Neural crest cell (in vitro differentiated cells): ENCODE measurements around the gene MGST2. TPM values are rescaled to one million over a fixed set of nuclear protein-coding genes. Genes with fewer than 3 reads are reported as not detected.

Experiments used
- DNase-seq: peaks from one replicate; pipeline ENCODE4 v3.0.0; 2021; ENCODE audit warnings: low read depth, mixed read lengths, low spot score
- H3K27ac Mint-ChIP-seq: one replicate; pipeline ENCODE4 v1.8.0; 2021; ENCODE audit warnings: mild to moderate bottlenecking, mixed read lengths; ENCODE audit not compliant: unreplicated experiment
- H3K27me3 Mint-ChIP-seq: 2 replicates; pipeline ENCODE4 v1.8.0; 2021; ENCODE audit warnings: low read depth, mild to moderate bottlenecking, mixed read lengths
- H3K36me3 Mint-ChIP-seq: 2 replicates; pipeline ENCODE4 v1.8.0; 2021; ENCODE audit warnings: low read depth, mild to moderate bottlenecking, mixed read lengths
- H3K4me1 Mint-ChIP-seq: 2 replicates; pipeline ENCODE4 v1.8.0; 2021; ENCODE audit warnings: mixed read lengths
- H3K4me3 Mint-ChIP-seq: one replicate; pipeline ENCODE4 v1.8.0; 2021; ENCODE audit warnings: mild to moderate bottlenecking, mixed read lengths
- H3K9me3 Mint-ChIP-seq: 2 replicates; pipeline ENCODE4 v1.8.0; 2021; ENCODE audit warnings: mixed read lengths
- total RNA-seq: library from RNA; stranded (reverse); gene quantifications from 2 replicates; pipeline ENCODE4 v1.2.1, GENCODE V29; 2021
- TF ChIP-seq, protein P1 (sequence below): fragments of 200-600 bp; sonication (generic); conservative IDR thresholded peaks from 2 replicates; pipeline ENCODE4 v1.5.0; 2021; ENCODE audit warnings: antibody characterized with exemption, mild to moderate bottlenecking

Gene MGST2
- total RNA-seq, 1 donor from 2014 or later = 15.3 TPM

- Mint-ChIP-seq H3K4me1 (peaks cover 16% of the 10 kb centered on the region), H3K36me3 (peaks cover 24% of the 10 kb centered on the region), H3K4me3 (no peak overlapping the region), H3K27ac (no peak overlapping the region), H3K9me3 (peaks cover 7% of the 10 kb centered on the region), H3K27me3 (no peaks in the 10 kb centered on the region)
- TF ChIP-seq, protein P1, sequence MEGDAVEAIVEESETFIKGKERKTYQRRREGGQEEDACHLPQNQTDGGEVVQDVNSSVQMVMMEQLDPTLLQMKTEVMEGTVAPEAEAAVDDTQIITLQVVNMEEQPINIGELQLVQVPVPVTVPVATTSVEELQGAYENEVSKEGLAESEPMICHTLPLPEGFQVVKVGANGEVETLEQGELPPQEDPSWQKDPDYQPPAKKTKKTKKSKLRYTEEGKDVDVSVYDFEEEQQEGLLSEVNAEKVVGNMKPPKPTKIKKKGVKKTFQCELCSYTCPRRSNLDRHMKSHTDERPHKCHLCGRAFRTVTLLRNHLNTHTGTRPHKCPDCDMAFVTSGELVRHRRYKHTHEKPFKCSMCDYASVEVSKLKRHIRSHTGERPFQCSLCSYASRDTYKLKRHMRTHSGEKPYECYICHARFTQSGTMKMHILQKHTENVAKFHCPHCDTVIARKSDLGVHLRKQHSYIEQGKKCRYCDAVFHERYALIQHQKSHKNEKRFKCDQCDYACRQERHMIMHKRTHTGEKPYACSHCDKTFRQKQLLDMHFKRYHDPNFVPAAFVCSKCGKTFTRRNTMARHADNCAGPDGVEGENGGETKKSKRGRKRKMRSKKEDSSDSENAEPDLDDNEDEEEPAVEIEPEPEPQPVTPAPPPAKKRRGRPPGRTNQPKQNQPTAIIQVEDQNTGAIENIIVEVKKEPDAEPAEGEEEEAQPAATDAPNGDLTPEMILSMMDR = no peak
- no peak for DNase-seq
Observed at GRCh38 chr4:139682309-139682708, 16.7 kb downstream of the MGST2 start.

DNA sequence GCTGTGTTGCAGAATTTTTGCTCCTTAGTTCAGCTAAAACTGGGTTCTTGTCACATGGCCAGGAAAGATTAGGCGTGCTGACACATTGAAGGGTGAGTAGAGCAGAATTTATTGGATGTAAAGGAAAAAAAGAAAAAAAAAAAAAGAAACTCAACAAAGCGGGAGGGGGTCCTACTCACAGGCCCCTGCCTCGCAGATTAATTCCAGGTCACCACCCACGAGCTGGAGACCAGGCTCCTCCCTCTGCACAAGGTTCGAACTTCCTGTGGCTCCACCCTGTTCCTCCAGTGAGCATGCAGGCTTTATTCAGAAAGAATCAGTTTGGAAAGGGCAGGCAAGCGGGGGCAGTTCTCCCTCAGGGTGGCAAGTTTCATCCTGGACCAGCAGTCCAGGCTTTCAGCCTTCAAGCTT lies 17.1 kb downstream of the MGST2 start:
- H3K4me1 Mint-ChIP-seq = peaks cover 16% of the 10 kb centered on the region
- TF ChIP-seq, protein P1 = no peak
- peaks cover 24% of the 10 kb centered on the region for H3K36me3 Mint-ChIP-seq
- peaks cover 7% of the 10 kb centered on the region for H3K9me3 Mint-ChIP-seq
- no peak for DNase-seq
- H3K27ac Mint-ChIP-seq = no peak overlapping the region
- no peak overlapping the region for H3K4me3 Mint-ChIP-seq
- H3K27me3 Mint-ChIP-seq = no peaks in the 10 kb centered on the region

DNA sequence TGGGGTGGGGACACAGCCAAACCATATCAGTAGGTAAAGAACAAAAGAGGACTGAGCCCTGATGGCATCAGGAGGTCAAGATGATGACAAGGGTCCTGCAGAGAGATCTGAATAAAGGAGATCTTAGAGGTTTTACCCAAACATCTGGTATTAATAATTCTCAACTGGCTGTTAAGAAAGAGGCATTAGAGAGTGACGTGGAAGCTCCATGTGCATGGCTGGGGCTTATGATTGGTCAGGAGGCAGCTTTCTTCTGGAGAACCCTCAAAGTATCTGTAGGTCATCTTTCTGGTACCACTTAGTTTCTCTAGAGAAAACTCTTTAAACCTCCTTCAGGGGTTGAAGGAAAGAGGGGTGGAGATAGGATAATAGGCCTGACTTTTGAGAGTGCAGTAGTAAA lies 18.7 kb downstream of the MGST2 start:
- H3K27ac Mint-ChIP-seq = no peak overlapping the region
- TF ChIP-seq, protein P1 = no peak
- H3K36me3 Mint-ChIP-seq = peaks cover 20% of the 10 kb centered on the region
- H3K9me3 Mint-ChIP-seq = peaks cover 7% of the 10 kb centered on the region
- no peak overlapping the region for H3K4me3 Mint-ChIP-seq
- H3K4me1 Mint-ChIP-seq = peaks cover 20% of the 10 kb centered on the region
- DNase-seq = no peak
- H3K27me3 Mint-ChIP-seq = no peaks in the 10 kb centered on the region

DNA sequence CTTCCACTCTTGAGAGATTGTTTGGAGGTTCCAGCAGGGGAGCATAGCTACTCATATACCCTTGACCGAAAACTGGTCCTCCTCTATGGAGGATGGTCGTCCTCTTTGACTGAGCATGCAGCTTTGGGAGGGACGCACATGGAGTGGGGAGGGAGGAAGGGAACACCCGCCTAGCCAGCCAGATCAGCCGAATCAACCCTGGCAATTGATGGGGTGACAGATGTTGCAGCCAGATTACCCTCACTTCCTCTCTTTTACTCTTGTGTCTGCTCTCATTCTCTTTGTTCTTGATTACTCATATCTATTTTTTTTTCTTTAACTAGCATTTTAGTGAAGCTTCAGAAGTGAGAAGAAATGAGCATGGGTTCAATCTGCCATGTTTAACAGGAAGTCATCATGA lies 19.6 kb downstream of the MGST2 start:
- Mint-ChIP-seq H3K4me3 (no peak overlapping the region), H3K36me3 (peaks cover 19% of the 10 kb centered on the region), H3K4me1 (peaks cover 23% of the 10 kb centered on the region), H3K27me3 (no peaks in the 10 kb centered on the region), H3K9me3 (peaks cover 7% of the 10 kb centered on the region), H3K27ac (no peak overlapping the region)
- DNase-seq = no peak
- TF ChIP-seq, protein P1 = no peak

- Mint-ChIP-seq H3K36me3 (peaks cover 19% of the 10 kb centered on the region), H3K27ac (no peak overlapping the region), H3K27me3 (no peaks in the 10 kb centered on the region), H3K4me1 (peaks cover 23% of the 10 kb centered on the region), H3K4me3 (no peak overlapping the region), H3K9me3 (peaks cover 7% of the 10 kb centered on the region)
- no peak for DNase-seq
- TF ChIP-seq, protein P1 = no peak
Observed at GRCh38 chr4:139686130-139686529, 20.5 kb downstream of the MGST2 start.

DNA sequence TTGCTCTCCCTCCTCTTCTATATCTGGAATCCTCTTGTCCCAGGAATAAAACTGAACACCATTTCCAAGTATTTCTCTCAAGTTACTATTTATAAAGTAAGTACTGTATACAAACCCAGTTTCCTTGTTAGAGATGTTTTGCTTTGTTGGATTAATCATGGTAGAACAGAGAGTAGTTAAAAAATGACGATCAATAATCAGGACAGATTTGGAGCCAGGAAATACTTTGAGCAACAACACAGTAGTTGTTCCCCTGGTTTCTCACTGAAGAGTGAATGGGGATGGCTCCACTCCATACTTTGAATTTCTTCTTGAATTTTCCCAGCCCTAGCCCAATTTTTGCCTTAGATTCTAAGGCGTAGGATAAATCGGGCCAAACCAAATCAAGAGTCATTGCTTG lies 21.4 kb downstream of the MGST2 start:
- H3K4me1 Mint-ChIP-seq = peaks cover 22% of the 10 kb centered on the region
- peaks cover 19% of the 10 kb centered on the region for H3K36me3 Mint-ChIP-seq
- peaks cover 7% of the 10 kb centered on the region for H3K9me3 Mint-ChIP-seq
- no peak for DNase-seq
- TF ChIP-seq, protein P1 = no peak
- H3K27ac Mint-ChIP-seq = no peak overlapping the region
- no peak overlapping the region for H3K4me3 Mint-ChIP-seq
- no peaks in the 10 kb centered on the region for H3K27me3 Mint-ChIP-seq
